ENCODE data around the gene UBE2N. TPM values are rescaled to one million over a fixed set of nuclear protein-coding genes. Genes with fewer than 3 reads are reported as not detected.

UBE2N gene
- total RNA-seq (ENCODE audit: low replicate concordance) = 83.1 and 128 TPM in 2 replicates

DNA sequence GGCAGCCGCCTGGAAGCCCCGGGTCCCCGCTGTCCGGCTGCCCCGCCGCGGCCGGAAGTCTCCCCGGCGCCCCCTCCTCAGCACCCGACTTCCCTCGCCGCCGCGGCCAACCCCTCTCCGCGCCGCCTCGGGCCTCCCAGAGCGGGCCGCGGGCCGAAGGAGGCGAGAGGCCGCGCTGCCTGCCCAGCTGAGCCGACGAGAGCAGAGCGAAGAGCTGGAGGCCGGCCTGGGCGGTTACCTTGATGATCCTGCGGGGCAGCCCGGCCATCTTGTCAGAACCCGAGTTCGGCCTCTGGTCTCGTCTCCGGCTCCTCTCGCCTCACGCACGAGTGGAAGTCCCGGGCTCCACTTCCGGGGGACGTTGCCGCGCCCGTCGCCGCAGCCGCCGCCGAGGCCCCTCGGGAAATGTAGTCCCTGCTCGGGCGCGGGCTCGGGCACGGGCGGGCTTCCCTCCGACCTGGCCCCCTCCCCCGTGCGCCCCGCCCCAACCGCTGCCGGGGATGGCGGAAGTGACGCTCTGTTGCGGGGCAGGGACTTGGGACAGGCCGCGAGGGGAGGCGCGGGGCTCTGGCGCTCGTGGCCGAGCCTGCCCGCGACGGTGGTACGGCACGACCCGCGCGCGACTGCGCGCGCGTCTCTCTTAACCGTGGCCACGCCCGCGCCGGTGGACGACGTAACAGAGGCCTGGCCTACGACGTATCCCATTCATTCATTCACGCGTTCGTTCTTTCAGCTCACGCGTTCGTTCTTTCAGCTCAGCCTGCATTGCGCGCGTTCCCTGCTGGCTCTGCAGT is at the start of gene UBE2N:
Gene UBE2N (minus strand): TSS at position 331 of the 794 bp plus-strand sequence. CDS start 63 bp downstream, at position 268.

DNA sequence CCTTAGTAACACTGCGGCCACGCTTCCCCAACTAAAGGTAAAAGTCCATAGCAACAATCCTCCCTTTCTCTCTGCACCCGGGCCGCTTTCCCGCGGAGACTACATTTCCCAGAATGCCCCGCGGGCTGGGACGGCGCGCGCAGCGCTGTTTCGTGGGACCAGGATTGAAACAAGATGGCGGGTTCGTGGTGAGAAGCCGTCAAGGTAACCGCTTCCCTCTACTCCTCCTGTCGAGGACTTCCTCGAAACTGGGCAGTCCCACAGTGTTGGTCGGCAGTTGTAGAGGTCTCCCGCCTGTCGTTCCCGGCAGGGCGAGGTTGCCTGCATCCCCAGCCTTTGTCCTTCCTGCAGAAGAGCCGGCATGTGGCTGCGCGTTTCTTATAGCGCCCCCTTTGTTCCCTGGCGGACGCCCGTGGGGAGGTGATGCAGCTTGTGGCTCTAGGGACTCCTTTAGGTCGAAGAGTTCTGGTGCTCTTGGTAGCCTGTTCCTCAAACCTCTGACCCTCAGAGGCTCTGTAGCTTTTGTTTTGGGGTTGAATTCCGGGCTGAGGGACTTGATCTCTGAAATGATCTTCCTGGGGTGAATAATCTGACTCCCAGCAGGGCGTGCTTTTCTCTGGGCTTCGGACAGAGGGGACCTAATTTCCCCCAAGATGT is 25.7 kb upstream of the UBE2N start, which contains the start of gene MRPL42:
Gene MRPL42 (plus strand): TSS at position 164 of the 657 bp plus-strand sequence. CDS start 1,772 bp downstream, outside the sequence.

GRCh38 chr12:93377252-93378195 is 64.2 kb downstream of the UBE2N start, which contains the start of gene NUDT4:
TSS of gene NUDT4 (plus strand) at chr12:93377925. CDS start at chr12:93378323, 398 bp downstream.

Other genes starting within 250 kb of the UBE2N start
- gene NUDT4, start 64.0 kb downstream of the UBE2N start, total RNA-seq (ENCODE audit: low replicate concordance) = 17.9 and 111 TPM in 2 replicates
- 19.0 and 50.1 TPM in 2 replicates for gene MRPL42, start 25.6 kb upstream of the UBE2N start, total RNA-seq (ENCODE audit: low replicate concordance)
- gene SOCS2, start 130.7 kb upstream of the UBE2N start, total RNA-seq (ENCODE audit: low replicate concordance) = 9.2 TPM in 2 replicates
- 6.9 and 11.5 TPM in 2 replicates for gene CRADD, start 235.4 kb upstream of the UBE2N start, total RNA-seq (ENCODE audit: low replicate concordance)